ENCODE measurements around the gene GABRG2. TPM values are rescaled to one million over a fixed set of nuclear protein-coding genes. Genes with fewer than 3 reads are reported as not detected.

GABRG2 gene
- total and polyA plus RNA-seq, 2 experiments from 2014 or later: 3.5 to 5.3 TPM

DNA sequence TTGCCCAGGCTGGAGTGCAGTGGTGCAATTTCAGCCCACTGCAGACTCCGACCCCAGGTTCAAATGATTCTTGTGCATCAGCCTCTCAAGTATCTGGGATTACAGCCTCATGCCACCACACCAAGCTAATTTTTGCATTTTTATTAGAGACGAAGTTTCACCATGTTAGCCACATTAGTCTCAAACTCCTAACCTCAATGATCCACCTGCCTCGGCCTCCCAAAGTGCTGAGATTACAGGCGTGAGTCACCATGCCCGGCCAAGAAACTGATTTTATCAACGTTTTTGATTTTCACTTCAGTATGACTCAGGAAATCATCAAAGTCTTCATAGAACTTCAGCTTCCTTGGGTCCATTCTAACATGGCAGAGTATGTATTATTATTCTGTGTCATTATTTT, 125.4 kb downstream of the GABRG2 start:
- TF ChIP-seq CTCF (conservative IDR thresholded peaks at IDR 0.05; ENCODE audit: low read depth in 2 of 2): no peak
- TF ChIP-seq STAT1 (IDR thresholded peaks at IDR 0.05; ENCODE audit: unreplicated experiment): no peak
- Histone ChIP-seq H3K27ac (ENCODE audit: low read depth) (no peak overlapping the region), H3K27me3 (ENCODE audit: insufficient read depth) (no peaks in the 10 kb centered on the region), H3K4me3 (no peak overlapping the region), H3K4me2 (no peak overlapping the region), H4K20me1 (replicated peaks; ENCODE audit: insufficient read depth) (no peaks in the 10 kb centered on the region), H3K4me1 (ENCODE audit: insufficient read depth) (no peaks in the 10 kb centered on the region), H3K79me2 (replicated peaks; ENCODE audit: insufficient read depth) (no peaks in the 10 kb centered on the region), H3F3A (replicated peaks; ENCODE audit: low read depth) (no peaks in the 10 kb centered on the region), H2AFZ (no peak overlapping the region), H3K36me3 (ENCODE audit: insufficient read depth) (no peaks in the 10 kb centered on the region), H3K9me2 (ENCODE audit: insufficient read depth) (peaks cover 2% of the 10 kb centered on the region)
- Mint-ChIP-seq H3K9me3 (peaks cover 6% of the 10 kb centered on the region; the same call in 2 of the 3 replicates), H3K27me3 (ENCODE audit: insufficient read depth, low read depth, poor library complexity) (no peaks in the 10 kb centered on the region), H3K36me3 (ENCODE audit: low read depth) (no peaks in the 10 kb centered on the region), H3K4me1 (no peaks in the 10 kb centered on the region), H3K27ac (no peak overlapping the region), H3K4me3 (no peak overlapping the region)
- DNase-seq (ENCODE audit: low spot score): no peak
- no peak for ATAC-seq

DNA sequence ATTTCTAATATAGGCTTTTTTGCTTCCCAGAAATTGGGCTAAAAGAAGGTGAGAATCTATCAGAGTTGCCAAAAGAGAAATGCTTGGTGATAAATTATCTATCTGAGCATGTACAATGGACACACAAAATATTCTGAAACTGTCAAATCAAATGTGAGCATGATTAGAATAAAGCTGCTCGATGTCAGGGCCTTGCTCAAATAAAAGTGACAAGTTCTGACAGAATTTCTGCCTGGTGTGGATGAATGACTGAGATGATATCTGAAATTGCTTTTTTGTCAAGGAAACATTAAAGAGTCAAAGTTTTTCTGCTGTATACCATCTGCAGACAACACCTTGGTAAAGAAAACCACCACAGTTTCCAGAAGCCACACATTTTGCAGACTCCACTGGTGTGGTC, 128.8 kb downstream of the GABRG2 start:
- H3K27ac ChIP-seq (ENCODE audit: low read depth): no peak overlapping the region
- H4K20me1 ChIP-seq (replicated peaks; ENCODE audit: insufficient read depth): no peaks in the 10 kb centered on the region
- ATAC-seq (no peak), DNase-seq (ENCODE audit: low spot score) (no peak)
- H3K9me3 Mint-ChIP-seq: peaks cover 3% of the 10 kb centered on the region; the same call in 2 of the 3 replicates
- H3K4me3 Mint-ChIP-seq: no peak overlapping the region
- peaks cover 2% of the 10 kb centered on the region; the same call in 1 of the 2 replicates for H3K9me2 ChIP-seq (ENCODE audit: insufficient read depth)
- no peak overlapping the region; the same call in 1 of the 2 replicates for H2AFZ ChIP-seq
- 0 out of 2 replicates have a peak, but pooled peaks cover 5% of the 10 kb centered on the region for H3K4me1 ChIP-seq (ENCODE audit: insufficient read depth)
- no peaks in the 10 kb centered on the region for H3K36me3 ChIP-seq (ENCODE audit: insufficient read depth)
- H3K4me2 ChIP-seq: no peak overlapping the region
- H3K79me2 ChIP-seq (replicated peaks; ENCODE audit: insufficient read depth): no peaks in the 10 kb centered on the region
- H3F3A ChIP-seq (replicated peaks; ENCODE audit: low read depth): no peaks in the 10 kb centered on the region
- H3K4me3 ChIP-seq: no peak overlapping the region
- peaks cover 5% of the 10 kb centered on the region for H3K4me1 Mint-ChIP-seq
- TF ChIP-seq NANOG (IDR thresholded peaks at IDR 0.05; ENCODE audit: borderline replicate concordance): no peak
- TF ChIP-seq, protein P1, sequence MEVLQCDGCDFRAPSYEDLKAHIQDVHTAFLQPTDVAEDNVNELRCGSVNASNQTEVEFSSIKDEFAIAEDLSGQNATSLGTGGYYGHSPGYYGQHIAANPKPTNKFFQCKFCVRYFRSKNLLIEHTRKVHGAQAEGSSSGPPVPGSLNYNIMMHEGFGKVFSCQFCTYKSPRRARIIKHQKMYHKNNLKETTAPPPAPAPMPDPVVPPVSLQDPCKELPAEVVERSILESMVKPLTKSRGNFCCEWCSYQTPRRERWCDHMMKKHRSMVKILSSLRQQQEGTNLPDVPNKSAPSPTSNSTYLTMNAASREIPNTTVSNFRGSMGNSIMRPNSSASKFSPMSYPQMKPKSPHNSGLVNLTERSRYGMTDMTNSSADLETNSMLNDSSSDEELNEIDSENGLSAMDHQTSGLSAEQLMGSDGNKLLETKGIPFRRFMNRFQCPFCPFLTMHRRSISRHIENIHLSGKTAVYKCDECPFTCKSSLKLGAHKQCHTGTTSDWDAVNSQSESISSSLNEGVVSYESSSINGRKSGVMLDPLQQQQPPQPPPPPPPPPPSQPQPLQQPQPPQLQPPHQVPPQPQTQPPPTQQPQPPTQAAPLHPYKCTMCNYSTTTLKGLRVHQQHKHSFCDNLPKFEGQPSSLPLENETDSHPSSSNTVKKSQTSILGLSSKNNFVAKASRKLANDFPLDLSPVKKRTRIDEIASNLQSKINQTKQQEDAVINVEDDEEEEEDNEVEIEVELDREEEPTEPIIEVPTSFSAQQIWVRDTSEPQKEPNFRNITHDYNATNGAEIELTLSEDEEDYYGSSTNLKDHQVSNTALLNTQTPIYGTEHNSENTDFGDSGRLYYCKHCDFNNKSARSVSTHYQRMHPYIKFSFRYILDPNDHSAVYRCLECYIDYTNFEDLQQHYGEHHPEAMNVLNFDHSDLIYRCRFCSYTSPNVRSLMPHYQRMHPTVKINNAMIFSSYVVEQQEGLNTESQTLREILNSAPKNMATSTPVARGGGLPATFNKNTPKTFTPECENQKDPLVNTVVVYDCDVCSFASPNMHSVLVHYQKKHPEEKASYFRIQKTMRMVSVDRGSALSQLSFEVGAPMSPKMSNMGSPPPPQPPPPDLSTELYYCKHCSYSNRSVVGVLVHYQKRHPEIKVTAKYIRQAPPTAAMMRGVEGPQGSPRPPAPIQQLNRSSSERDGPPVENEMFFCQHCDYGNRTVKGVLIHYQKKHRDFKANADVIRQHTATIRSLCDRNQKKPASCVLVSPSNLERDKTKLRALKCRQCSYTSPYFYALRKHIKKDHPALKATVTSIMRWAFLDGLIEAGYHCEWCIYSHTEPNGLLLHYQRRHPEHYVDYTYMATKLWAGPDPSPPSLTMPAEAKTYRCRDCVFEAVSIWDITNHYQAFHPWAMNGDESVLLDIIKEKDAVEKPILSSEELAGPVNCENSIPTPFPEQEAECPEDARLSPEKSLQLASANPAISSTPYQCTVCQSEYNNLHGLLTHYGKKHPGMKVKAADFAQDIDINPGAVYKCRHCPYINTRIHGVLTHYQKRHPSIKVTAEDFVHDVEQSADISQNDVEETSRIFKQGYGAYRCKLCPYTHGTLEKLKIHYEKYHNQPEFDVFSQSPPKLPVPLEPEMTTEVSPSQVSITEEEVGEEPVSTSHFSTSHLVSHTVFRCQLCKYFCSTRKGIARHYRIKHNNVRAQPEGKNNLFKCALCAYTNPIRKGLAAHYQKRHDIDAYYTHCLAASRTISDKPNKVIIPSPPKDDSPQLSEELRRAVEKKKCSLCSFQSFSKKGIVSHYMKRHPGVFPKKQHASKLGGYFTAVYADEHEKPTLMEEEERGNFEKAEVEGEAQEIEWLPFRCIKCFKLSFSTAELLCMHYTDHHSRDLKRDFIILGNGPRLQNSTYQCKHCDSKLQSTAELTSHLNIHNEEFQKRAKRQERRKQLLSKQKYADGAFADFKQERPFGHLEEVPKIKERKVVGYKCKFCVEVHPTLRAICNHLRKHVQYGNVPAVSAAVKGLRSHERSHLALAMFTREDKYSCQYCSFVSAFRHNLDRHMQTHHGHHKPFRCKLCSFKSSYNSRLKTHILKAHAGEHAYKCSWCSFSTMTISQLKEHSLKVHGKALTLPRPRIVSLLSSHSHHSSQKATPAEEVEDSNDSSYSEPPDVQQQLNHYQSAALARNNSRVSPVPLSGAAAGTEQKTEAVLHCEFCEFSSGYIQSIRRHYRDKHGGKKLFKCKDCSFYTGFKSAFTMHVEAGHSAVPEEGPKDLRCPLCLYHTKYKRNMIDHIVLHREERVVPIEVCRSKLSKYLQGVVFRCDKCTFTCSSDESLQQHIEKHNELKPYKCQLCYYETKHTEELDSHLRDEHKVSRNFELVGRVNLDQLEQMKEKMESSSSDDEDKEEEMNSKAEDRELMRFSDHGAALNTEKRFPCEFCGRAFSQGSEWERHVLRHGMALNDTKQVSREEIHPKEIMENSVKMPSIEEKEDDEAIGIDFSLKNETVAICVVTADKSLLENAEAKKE (CRISPR knock-in tag; IDR thresholded peaks at IDR 0.05): no peak
- TF ChIP-seq, protein P2, sequence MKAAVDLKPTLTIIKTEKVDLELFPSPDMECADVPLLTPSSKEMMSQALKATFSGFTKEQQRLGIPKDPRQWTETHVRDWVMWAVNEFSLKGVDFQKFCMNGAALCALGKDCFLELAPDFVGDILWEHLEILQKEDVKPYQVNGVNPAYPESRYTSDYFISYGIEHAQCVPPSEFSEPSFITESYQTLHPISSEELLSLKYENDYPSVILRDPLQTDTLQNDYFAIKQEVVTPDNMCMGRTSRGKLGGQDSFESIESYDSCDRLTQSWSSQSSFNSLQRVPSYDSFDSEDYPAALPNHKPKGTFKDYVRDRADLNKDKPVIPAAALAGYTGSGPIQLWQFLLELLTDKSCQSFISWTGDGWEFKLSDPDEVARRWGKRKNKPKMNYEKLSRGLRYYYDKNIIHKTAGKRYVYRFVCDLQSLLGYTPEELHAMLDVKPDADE (IDR thresholded peaks at IDR 0.05): no peak
- TF ChIP-seq, protein P3, sequence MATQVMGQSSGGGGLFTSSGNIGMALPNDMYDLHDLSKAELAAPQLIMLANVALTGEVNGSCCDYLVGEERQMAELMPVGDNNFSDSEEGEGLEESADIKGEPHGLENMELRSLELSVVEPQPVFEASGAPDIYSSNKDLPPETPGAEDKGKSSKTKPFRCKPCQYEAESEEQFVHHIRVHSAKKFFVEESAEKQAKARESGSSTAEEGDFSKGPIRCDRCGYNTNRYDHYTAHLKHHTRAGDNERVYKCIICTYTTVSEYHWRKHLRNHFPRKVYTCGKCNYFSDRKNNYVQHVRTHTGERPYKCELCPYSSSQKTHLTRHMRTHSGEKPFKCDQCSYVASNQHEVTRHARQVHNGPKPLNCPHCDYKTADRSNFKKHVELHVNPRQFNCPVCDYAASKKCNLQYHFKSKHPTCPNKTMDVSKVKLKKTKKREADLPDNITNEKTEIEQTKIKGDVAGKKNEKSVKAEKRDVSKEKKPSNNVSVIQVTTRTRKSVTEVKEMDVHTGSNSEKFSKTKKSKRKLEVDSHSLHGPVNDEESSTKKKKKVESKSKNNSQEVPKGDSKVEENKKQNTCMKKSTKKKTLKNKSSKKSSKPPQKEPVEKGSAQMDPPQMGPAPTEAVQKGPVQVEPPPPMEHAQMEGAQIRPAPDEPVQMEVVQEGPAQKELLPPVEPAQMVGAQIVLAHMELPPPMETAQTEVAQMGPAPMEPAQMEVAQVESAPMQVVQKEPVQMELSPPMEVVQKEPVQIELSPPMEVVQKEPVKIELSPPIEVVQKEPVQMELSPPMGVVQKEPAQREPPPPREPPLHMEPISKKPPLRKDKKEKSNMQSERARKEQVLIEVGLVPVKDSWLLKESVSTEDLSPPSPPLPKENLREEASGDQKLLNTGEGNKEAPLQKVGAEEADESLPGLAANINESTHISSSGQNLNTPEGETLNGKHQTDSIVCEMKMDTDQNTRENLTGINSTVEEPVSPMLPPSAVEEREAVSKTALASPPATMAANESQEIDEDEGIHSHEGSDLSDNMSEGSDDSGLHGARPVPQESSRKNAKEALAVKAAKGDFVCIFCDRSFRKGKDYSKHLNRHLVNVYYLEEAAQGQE (IDR thresholded peaks at IDR 0.05; ENCODE audit: unreplicated experiment): no peak
- TF ChIP-seq CTCF (conservative IDR thresholded peaks at IDR 0.05; ENCODE audit: low read depth in 2 of 2): no peak
- H3K27me3 Mint-ChIP-seq (ENCODE audit: insufficient read depth, low read depth, poor library complexity): no peaks in the 10 kb centered on the region
- H3K36me3 Mint-ChIP-seq (ENCODE audit: low read depth): no peaks in the 10 kb centered on the region
- H3K27ac Mint-ChIP-seq: no peak overlapping the region
- H3K27me3 ChIP-seq (ENCODE audit: insufficient read depth): no peaks in the 10 kb centered on the region

Measured in GM23338 (cell line).